M059J (cell line): ENCODE results near the gene AP3B2. TPM values are rescaled to one million over a fixed set of nuclear protein-coding genes. Genes with fewer than 3 reads are reported as not detected.

Experiments
- DNase-seq: peaks from one replicate; pipeline ENCODE4 v3.0.0-alpha.2; 2012; ENCODE audit warnings: low read depth
- total RNA-seq: library from RNA; depleted of rRNA; stranded (reverse); fragments of >200 nt; shearing (Covaris generic); gene quantifications from 2 replicates; pipeline ENCODE4 v1.2.3, GENCODE V29; 2014

Gene AP3B2
- total RNA-seq, 1 experiment from 2014 or later: 0.12 TPM

GRCh38 chr15:82697735-82698407 is 11.8 kb downstream of the AP3B2 start:
- no peak for DNase-seq

DNA sequence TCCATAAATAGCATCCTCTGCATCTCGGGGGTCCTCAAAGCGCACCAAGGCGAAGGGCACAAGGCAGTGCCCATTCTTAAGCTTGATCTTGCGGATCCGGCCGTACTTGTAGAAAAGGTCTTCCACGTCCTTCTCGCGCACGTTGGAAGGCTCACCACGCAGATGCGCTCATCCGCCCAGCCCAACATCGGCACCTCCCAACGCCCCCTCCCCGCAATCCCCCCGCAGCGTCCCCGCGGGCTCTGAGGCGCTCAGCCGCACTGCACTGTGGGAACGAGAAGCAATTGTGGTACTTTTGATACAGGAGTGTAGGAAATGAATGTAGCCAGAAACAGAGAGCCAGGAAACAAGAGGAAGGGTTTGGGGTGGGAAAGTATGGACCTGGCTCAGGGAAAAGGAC is 17.5 kb downstream of the AP3B2 start:
- no peak for DNase-seq

GRCh38 chr15:82689147-82689546 is 20.5 kb downstream of the AP3B2 start:
- DNase-seq: no peak

DNA sequence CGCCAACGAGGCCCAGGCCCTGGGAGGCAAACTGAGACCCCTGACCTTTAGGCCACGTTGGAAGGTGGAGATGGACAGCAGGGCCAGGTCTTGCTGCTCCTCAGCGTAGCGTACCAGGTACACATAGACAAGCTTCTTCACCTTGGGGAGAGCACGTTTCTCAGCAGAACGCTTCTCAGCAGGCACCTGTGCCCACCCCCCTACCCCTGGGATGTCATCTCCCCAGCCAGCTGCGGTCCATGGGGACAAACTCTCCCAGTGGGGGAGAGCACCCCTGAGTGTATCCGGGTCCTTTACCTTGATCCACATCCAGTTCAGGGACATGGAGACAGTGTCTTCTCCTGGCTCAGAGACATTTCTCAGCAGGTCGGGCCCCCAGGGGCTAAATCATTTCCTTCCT is 21.0 kb downstream of the AP3B2 start:
- no peak for DNase-seq

DNA sequence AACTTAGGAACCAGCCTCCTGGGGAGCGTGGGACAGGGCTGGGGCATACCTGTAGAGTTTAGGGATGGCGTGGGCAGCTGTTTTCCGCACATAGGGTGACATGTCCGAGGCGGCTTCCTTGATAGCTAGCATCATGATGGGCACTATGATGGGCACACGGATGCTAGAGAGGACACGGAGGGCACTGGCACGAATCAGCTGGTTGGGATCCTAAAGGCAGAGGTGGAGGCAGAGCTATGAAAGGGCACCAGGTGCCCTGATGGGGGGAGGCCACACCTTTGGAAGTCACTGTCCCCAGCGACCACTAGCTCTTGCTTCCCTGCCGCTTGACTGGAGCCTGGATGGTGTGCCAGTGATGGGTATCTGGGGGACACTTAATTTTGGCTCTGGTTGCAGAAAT is 28.3 kb downstream of the AP3B2 start:
- no peak for DNase-seq

GRCh38 chr15:82680200-82681102 is 29.2 kb downstream of the AP3B2 start:
- DNase-seq: no peak

DNA sequence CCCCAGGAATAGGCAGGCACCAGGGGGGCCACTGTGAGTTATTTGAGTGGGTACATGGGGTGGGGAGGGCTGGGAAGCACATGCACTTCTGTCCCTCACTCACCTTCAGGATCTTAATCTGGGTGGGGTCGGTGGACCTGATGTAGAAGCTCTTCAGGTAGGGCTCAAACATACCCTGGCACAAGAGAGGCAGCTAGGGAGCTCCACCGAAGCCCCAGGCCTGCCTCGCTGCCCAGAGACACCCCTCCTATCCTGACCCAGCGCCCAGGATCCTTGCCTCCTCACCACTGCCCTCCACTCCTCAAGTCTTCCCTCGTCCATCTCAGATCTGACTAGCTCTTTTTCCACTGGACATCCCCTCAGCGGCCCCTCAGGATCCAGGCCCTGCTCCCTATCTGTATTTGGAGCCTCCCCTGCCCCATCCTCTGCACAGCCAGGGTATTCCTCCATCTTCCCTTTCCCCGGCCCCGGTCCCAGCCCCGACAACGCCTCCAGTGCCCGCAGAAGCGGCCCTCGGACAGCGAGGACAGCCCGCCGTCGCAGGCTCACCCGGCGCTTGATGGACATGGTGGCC is 30.0 kb downstream of the AP3B2 start:
- DNase-seq: no peak

DNA sequence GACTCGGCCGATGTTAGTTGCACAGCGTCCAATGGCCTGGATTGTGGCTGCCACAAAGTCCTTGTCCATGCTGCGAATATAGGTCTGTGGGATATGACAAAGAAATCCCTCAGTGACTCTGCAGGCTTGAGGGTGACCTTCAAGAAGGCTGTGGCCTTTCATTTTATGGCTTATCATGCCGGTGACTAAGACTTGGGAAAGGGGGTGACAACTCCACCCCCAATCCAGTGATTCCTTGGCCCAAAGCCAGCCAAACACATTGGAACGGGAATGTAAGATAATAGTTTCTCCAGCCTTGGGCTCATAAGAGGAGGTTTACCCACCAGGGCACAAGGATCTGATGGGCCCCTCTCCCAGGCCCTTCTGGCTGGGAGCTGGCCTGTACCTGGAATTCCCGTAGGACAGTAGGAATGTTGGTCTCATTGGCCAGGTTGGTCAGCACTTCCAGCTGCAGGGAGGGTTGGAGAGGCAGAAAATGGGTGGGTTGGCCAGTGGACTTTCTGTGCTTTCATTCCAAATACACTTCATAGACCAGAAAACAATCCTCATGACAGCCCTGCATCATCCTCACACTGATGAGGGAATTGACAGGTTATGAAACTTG is 31.9 kb downstream of the AP3B2 start:
- DNase-seq: no peak

DNA sequence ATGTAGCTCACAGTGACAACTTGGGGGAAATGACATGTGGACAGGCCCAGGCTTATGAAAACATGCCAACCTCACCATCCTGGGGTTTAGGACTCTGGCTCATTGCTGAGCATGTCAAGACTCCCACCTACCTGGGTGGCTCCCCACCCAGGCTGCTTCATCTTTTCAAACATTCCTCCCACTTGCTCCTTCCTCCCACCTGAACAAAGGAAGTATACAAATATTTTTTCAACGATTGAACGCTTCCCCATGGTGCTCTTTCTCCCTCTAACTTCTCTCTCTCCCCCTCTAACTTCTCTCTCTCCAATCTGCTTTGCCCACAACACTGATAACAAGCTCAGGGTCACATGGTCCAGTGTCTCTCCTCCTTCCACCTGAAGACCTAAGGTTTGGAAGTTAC is 34.8 kb downstream of the AP3B2 start:
- DNase-seq: no peak

GRCh38 chr15:82670699-82671098 is 39.0 kb downstream of the AP3B2 start:
- no peak for DNase-seq

DNA sequence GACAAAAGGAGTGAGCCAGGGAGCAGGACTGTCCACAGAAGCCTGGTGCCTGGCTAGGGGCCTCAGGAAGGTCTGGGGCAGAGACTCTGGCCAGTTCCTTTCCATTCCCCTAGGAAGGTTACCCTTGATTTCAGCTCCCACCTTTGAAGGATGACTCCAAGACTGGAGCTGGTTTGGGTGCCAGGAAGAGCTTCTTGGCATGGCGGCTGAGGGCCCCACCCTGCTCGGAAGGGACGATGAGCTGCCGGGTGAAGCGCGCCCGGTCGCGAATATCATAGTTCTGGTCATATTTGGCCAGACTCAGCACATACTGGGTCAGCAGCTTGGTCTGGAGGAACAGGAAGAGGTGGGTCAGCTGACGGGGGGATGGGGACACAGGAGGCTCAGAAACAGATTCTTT is 43.1 kb downstream of the AP3B2 start:
- DNase-seq: no peak

DNA sequence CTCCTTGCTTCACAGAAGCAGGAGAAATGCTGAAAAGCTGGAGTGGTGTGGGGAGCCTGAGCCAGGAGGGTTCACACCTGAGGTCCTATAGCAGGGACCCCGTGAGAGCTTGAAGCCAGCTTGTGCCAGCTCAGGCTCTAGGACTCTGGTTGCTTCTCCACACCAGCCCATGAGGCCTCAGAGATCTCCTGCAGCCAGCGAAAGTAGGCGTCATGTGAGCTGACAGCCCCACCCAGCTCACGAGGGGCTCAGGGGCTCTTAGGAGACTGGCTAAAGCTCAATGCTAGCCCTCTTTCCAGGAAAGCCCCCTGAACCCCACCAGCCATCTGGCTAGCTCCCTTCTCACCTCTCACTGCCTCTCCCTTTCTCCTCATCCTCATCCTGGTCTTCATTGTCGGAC is 45.7 kb downstream of the AP3B2 start:
- DNase-seq: no peak

GRCh38 chr15:82663186-82663600 is 46.5 kb downstream of the AP3B2 start:
- peak; percentile 33 for DNase-seq

DNA sequence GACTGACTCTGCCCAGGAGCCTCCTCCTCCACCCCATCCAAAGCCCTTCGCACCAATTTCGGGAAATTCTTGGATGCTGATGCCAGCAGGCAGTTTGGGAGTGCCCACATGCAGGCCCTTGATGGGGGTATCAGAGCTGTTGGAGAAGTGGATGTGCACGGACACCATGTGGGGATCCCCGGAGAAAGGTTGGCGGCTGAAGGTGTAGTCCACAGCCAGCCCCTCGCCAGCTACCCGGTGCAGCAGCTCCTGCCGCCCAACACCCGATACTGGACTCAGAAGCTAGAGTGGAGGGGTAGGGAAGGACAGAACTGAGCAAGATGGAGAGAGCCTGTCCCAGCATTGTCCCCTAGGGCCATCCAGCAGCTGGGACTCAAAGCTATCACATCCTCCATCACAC is 47.0 kb downstream of the AP3B2 start:
- no peak for DNase-seq

DNA sequence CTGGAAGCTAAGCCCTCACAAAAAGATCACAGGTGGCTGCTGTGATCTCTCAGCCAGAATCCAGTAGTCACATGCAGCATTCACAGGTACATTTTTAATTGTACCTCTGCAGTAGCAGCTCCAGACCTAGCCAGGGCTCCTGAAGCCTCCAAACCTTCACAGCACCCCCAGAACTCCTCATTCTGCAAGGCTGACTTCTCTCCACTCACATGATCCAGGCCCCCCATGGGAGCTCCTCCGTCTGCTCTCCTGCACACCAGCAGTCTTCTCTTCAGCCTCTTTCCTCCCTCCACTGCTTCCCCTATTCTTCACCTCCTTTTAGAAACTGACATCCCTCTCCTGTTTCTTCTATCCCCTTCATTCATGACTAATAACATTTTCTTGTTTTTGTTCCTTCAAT is 49.3 kb downstream of the AP3B2 start:
- no peak for DNase-seq

DNA sequence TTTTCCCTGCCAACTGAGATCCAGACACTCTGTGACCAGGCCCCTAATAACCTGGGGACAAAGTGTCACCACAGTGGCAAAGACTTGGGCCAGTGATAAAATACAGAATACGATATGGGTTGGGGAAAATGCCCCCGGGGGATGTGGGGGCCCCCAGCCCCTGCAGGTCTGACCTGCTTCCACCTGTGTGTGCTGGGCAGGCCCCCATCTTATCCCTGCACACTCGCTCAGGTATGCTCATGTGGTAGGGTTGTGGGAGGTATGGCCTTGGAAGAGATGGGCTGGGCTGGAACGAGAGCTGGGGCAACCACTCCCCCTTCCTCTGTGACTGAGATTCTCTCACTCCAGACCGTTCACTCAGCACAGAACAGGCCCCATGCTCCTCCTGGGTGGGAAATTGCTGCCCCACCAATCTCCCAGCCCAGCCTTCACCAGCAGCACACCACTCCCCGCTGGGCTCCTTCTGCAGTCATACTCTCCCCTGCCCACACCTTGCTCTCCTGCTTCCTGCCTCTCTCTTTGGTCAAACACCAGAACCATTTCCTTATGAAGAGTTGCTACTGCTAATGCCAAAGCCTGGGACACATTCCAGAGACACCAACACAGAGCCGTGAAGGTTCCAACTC is 52.9 kb downstream of the AP3B2 start:
- DNase-seq: no peak

DNA sequence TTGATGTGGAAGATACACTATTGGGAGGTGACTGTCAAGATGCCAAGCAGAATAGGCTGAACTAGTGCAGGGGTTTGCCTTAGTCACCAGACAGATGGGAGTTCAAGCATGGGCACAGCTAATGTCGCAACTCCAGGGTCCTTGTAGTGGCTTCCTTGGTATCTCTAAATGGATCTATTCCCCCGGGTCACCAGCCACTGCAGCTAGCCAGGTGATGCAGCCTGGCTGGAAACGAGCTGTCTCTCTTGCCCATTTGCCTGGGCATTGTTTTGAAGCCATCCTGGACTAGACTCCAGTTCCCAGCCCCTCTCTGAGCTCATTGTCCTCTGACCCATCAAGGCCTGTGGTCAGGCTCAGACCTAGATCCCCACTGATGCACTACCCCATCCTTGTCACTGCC is 54.1 kb downstream of the AP3B2 start:
- no peak for DNase-seq

DNA sequence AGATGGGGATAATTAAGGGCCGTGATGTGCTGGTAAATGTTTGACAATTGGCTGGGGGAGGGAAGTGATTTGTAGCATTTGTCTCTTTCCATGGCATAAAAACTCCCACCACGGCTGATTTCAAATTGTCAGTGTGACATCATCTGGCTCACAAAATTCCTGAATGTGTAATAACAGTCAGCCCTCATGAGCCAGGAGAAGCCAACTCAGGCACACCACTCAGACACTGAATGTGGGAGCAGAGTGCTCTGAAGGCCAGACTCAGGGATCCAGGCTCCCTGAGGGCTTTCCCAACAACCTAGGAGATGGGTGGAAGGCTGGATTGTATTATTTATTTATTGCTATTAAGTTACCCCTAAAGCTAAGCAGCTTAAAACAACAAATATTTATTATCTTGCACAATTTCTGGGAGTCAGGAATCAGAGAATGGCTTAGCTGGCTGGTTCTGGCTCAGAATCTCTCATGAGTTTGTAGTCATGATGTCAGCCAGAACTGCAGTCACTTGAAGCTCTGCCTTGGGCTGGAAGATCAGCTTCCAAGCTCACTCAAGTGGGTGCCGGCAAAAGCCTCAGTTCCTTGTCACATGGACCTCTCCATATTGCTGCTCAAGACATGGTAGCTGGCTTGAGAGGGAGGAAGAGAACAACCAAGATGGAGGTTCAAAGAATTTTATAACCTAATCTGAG is 56.0 kb downstream of the AP3B2 start:
- DNase-seq: no peak

DNA sequence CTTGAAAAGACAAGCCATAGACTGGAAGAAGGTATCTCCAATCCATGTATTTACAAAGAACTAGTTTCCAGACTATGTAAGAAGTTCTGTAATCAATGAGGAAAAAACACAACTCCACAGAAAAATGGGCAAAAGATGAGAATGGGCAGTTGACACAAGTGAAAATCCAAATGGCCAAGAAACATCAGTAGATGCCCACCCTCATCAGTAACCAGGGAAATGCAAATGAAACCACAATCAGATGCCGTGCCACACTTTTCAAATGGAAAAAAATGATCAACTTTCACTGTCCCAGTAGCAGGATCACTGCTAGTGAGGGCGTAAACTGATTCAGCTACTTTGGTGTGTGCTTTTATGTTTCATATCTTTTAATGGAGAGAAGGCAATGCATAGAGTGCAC is 58.0 kb downstream of the AP3B2 start:
- no peak for DNase-seq

GRCh38 chr15:82650046-82650670 is 59.5 kb downstream of the AP3B2 start:
- no peak for DNase-seq
